Stimulated activated CD4-positive, alpha-beta T cell treated with anti-CD3 and anti-CD28 coated beads, Interleukin-1b, Interleukin-23, amount 100 ng/mL, for 24 hours (primary cell): ENCODE measurements around the gene CCR4.
"Not testable (repeated sequence)": the region's sequence is repeated elsewhere in the genome, so short reads cannot be mapped to it uniquely, and the experiment has no call there.

ENCODE experiments used
- DNase-seq, 4 experiments: peaks; one replicate each; pipeline ENCODE4 v3.0.0-alpha.2; 2020; ENCODE audit warnings: low read depth in 4 of 4, low spot score in 1 of 4

CCR4 gene

GRCh38 chr3:32950516-32950915 lies 928 bp upstream of the CCR4 start:
- DNase-seq, result no peak

DNA sequence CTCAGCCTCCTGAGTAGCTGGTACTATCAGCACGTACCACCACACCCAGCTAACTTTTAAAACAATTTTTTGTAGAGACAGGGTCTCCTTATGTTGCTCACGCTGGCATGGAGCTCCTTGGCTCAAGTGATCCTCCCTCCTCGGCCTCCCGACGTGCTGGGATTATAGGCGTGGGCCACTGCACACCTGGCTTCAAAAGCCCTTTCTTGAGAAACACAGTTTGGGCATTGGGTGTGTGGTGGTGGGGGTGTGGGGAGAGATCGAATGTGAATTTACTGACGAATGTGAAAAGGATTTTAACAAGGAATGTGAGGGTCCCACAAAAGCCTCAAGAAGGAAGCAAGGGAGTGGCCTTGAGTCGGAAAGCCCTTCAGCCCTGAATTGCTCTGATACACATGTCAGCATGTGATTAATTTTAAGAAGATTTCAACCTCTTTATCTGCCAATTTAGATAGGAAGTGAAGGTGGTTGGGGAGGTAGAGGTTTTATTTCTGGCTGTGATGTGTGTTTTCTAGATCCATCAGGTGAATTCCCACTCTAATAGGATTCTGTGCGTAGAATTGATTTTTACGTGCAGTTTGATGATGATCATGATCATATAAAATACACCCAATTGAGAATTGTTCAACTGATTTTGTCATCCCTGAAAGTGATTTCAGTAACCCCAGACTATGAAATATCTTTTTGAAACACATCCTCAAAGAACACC lies 1.1 kb downstream of the CCR4 start:
- DNase-seq, result no peak

DNA sequence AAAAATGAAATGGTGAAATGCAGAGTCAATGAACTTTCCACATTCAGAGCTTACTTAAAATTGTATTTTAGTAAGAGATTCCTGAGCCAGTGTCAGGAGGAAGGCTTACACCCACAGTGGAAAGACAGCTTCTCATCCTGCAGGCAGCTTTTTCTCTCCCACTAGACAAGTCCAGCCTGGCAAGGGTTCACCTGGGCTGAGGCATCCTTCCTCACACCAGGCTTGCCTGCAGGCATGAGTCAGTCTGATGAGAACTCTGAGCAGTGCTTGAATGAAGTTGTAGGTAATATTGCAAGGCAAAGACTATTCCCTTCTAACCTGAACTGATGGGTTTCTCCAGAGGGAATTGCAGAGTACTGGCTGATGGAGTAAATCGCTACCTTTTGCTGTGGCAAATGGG lies 3.1 kb downstream of the CCR4 start:
- no peak for DNase-seq

GRCh38 chr3:32956750-32957570 lies 5.5 kb downstream of the CCR4 start:
- no peak for DNase-seq

DNA sequence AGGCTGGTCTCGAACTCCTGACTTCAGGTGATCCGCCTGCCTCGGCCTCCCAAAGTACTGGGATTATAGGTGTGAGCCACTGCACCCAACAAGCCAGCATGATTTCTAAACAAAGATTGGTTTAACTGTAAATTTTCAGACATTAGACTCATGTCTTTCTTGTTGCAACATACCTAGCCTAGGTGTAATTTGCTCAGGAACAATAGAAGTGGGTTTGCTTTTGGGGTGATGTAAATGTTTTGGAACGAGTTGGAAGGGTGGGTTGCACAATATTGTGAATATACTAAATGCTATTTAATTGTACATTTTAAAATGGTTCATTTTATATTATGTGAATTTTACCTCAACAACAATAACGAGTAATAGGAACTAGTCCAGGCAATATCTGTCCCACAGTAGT lies 7.1 kb downstream of the CCR4 start:
- DNase-seq, result no peak

DNA sequence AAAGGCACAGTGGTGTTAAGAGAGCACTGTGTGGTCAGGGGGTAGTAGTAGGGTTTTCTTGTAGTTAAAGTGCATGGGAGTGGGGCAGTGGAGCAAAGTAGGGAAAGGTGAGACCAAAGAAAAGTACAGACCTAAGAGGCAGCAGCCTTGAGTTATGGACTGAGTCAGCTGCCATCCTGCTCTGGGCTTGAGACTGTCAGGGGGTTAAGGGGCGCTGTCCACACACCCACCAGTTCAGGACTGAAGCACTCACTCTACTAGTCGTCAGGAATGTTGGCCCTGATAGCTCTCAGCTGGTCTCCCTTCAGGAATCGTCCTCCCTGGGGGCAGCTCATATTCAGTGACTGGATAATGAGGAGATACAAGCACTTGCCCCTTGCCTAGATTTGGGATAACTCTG lies 7.9 kb downstream of the CCR4 start:
- DNase-seq, result no peak

DNA sequence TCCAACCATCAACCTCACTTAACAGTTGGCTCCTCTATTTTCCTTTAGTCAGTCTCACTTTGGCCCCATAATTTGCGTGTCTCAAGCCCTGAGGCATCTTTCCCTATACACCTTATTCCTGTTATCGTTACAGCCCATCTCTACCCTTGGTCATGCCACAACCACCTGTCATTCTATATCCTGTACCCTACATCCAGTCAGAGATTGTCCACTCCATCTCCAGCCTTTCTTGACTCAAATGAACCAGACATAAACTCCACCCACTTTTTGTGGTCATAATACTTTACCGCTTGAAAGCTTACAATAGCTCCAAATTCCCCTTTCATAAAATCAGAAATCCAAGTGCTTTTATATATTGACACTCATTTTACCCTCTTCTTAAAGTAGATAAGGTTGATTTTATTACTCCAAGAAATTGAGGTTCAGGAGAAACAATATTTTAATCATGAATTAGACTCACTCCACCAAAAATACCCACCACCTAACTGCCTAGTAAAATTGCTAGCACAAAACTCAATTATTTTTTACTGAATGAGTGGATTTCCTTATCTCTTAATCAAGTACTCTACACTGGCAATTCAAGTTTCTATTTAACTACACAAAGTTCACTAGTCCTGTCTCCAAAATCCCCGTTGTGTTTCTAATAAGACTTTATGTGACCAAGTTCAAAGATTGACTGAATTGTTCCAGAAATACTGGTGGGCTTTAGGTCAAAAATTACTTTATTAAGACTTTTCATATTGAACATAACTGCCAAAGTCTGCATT lies 9.1 kb downstream of the CCR4 start:
- no peak for DNase-seq

GRCh38 chr3:32961189-32961715 lies 9.8 kb downstream of the CCR4 start:
- DNase-seq, result no peak

- DNase-seq, result no peak
Measured at GRCh38 chr3:32963871-32964270, 12.4 kb downstream of the CCR4 start.

GRCh38 chr3:32964781-32965180 lies 13.3 kb downstream of the CCR4 start:
- DNase-seq, result not testable (repeated sequence)

DNA sequence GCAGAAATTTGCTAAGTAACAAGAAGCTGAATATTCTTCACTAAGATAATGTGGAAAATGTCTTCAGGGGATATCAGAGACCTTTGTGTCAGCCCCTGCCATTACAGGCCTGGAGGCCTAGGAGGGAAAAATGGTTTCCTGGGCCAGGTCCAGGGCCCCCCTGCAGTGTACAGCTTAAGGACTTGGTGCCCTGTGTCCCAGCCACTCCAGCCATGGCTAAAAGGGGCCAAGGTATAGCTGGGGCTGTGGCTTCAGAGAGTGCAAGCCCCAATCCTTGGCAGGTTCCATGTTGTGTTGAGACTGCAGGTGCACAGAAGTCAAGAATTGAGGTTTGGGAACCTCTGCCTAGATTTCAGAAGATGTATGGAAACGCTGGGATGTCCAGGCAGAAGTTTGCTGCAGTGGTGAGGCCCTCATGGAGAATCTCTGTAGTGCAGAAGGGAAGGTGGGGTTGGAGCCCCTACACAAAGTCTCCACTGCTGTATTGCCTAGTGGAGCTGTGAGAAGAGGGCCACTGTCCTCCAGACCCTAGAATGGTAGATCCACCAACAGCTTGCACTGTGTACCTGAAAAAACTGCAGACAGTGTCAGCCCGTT lies 14.3 kb downstream of the CCR4 start:
- not testable (repeated sequence) for DNase-seq

GRCh38 chr3:32966627-32967026 lies 15.2 kb downstream of the CCR4 start:
- not testable (repeated sequence) for DNase-seq

GRCh38 chr3:32968166-32968919 lies 16.9 kb downstream of the CCR4 start:
- no peak for DNase-seq

DNA sequence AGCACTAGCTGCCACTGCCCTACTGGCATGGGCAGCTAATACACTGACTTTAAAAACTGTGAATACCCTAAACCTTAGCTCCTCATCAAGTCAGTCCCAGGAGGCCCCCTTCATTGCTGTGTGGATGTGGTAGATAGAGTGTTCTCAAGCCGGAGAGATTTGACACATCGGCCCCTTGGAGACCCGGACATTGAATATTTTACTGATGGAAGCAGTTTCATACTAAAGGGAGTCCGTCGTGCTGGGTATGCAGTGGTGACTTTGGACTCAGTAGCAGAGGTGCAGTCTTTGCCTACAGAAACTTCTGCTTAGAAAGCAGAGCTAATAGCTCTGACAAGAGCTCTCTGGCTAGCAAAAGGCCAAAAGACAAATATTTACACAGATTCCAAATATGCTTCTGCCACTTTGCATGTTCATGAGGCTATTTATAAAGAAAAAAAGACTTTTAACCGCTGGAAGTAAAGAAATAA lies 17.5 kb downstream of the CCR4 start:
- no peak for DNase-seq

GRCh38 chr3:32969656-32970055 lies 18.2 kb downstream of the CCR4 start:
- DNase-seq, result no peak

DNA sequence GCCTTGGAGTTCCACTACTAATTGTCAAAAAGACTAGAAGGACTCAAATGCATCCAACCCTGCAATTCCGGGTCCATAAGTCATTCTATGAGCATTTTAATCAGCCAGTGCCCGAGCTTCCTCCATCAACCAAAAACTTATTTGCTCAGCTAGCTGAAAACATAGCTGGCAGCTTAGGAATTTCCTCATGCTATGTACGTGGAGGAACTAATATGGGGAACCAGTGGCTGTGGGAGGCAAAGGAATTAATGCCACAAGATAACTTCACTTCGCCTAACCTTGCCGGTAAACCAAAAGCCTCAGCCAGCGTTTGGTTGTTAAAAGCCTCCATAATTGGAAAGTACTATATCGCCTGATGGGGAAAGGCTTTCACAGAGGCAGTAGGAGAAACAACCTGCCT lies 19.8 kb downstream of the CCR4 start:
- DNase-seq, result not testable (repeated sequence)

DNA sequence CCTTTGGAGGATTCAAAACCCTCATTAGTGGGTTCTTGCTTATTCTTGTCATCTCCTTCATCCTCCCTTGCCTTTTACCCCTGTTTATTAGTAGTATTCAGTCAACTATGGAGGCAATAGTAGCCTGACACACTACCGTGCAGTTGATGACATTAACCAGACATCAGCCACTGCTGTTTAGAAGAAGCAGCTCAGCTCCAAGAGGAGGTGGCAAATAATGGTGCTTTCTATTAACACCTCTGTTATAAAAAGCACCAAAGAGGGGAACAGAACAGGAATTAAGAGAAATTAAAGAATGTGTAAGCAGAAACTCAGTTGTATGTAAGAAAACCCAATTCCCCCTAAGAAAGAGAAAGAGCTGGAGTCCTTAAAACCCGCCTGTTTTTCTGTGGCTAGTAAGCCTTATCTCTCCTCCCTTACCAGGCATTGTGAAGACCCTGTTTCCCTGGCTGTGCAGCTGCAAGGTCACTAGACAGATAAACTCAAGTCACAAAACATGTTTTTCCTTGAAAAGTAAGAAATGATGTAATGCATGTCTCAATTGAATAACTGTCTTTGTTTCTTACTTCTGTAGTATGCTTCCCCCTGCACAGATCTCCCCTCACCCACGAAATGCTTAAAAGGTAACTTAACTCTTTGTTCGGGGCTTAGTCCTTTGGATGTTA lies 21.2 kb downstream of the CCR4 start:
- DNase-seq, result no peak

DNA sequence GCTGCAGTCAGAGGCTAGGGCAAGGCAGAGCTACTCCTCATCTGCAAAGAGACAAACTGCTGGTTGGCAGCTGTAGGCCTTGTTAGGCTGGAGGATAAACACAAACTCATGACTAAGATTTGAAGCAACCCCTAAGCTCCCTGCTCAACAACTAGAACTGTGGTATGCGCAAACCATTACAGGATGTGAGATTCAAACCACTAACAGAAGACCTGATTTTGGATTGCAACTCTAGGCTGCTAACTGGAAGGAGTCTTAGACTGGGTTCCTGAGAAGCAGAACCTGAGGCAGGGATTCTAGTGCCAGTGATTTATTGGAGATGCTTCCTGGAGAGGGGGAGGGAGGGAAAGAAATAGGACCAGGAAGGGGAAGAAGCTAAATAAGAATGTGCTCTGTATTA lies 22.5 kb downstream of the CCR4 start:
- DNase-seq, result no peak

GRCh38 chr3:32975891-32976595 lies 24.6 kb downstream of the CCR4 start:
- DNase-seq, result no peak
